Left ventricle myocardium superior (tissue), 1 donor: ENCODE results near the gene FAM171A1. TPM values are rescaled to one million over a fixed set of nuclear protein-coding genes. Genes with fewer than 3 reads are reported as not detected.

Experiments
- ATAC-seq: fragments of 200-7000 bp; cut with Tn5 transposase; one replicate; pipeline ENCODE4 v1.9.1; 2020; ENCODE audit warnings: mild to moderate bottlenecking, moderate library complexity
- DNase-seq: peaks from one replicate; pipeline ENCODE4 v3.0.0-alpha.2; 2020
- intact Hi-C: fragments of 100-400 bp; cut with micrococcal nuclease; formaldehyde crosslinking; loops from one replicate; pipeline ENCODE4 v1.11.0; 2022
- total RNA-seq: library from RNA; stranded (reverse); fragmentation: NEBNext Ultra II Directional; extraction: Animal tissue kit (Norgen Biotek cat#: 25700); gene quantifications from one replicate; pipeline ENCODE4 v1.2.1, GENCODE V29; 2021
- donor health status: DM: no; HTN: yes; CAD: no; lungs with severe emphysema.

Gene FAM171A1
- total RNA-seq, 1 donor from 2014 or later: 11.6 TPM

DNA sequence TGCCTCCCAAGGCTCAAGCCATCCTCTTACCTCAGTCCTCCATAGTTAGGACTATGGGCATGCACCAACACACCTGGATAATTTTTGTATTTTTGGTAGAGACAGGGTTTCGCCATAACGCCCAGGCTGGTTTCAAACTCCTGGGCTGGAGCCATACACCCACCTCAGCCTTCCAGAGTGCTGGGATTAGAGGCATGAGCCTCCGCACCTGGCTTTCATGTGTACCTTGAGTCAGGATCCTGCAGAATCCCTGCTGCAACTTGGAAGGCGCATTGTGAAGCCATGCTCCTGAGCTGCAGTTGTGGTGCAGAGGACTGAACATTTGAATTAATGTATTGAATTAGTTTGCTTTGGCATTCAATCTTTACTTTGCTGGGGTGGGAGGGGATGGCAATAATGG lies 173.2 kb downstream of the FAM171A1 start:
- ATAC-seq (no peak), DNase-seq (no peak)
- intact Hi-C loops: no loop called here

DNA sequence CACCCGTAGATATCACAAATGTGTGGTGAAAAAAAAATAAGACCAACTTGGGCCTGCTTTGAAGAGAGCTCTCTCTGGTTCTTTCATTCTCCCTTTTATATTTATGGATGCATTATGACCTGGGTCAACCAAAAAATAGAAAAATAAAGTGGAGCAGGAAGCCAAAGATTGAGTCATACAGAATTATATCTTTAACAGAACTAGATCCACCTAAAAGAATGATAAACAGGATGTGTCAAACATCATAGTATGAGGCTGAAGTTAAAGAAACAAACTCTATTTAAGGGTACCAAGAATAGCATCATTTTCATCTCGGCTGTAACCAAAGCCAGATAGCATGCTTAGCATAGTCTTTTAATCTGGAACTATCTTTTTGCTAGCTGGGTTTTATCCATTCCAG lies 173.8 kb downstream of the FAM171A1 start:
- ATAC-seq (no peak), DNase-seq (no peak)
- intact Hi-C loops: no loop called here

DNA sequence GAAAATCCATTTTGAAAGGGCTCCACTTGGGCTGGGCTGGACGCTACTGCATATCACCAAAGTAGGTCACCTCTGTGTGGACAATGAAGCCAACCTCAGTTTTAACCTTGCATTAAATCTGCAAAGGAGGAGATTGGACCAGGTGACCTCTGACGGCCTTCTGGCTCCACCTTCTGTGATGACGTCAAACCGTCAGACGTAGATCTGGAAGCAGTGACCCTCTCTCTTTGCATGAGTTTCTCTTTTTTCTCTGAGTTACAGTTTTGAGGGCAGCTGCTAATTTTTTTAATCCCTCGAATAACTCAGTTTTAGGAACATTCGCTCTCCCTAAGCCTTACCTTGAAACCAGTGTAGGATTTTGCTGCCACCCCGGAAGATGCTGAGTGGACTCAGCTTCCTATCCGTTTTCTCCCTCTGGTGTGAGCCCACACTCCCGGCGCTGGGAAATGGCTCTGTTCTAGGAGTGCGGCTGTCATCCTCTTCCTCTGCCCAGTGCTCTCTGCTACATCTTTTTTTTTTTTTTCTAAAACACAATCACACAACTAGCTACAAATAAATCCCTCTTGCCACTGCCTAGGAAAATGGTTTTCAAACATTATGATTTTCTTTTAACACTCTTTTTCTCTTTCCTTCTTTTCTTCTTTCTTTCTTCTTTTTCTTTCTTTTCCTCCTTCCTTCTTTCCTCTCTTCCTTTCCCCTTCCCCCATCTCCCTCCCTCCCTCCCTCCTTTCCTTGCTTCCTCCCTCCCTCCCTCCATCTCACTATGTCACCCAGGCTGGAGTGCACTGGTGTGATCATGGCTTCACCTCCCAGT lies 174.9 kb downstream of the FAM171A1 start:
- ATAC-seq (peak; percentile 71), DNase-seq (peak; percentile 47)
- intact Hi-C loops: no loop called here

DNA sequence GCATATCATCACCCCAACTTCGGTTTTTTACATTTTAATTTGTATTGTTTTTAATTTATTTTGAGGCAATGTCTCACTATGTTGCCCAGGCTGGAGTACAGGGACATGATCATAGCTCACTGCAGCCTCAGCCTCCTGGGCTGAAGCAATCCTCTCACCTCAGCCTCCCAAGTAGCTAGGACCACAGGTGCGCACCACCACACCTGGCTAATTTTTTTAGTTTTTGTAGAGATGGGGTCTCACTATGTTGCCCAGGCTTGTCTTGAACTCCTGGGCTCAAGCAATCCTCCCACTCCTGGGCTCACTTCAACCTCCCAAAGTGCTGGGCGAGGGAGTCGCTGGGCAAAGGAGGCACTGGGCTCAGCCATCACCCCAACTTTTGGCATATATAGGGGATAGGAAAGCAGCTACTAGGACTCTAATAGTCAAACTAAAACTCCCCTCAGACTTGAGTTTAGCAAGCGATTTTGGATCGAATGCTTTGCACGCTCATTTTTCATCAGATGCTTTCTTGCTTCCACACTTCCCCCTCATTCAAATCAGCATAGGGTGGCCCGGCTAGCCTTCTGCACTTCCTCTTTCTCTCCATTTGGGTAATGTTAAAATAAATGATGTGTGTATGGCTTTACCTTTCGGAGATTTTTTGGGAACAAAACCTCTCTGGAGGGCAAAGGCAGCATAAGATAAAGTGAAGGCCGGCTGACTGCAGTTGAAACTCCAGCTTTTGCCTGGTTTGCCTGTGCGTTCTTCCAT lies 181.8 kb downstream of the FAM171A1 start:
- no peak for DNase-seq
- intact Hi-C loops: no loop called here
- no peak for ATAC-seq

DNA sequence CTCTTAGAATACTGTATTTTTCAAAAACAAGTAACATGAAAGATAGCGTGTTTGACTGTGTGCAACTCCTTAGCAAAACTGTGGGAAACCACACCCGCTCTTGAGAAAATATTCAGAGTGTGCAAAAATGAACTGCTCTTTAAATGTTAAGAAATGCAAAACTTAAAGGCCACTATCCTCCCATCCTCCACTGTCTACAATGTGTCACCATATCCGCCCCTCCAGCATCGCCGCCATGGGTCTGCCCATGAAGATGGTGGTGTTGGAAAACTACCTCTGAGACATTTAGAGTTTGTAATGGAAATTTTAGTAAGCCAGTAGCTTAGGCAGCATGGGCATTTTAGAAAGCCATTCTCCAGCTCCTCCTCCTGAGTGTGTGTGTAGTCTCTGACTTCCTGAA lies 182.5 kb downstream of the FAM171A1 start:
- ATAC-seq: no peak
- DNase-seq: no peak

DNA sequence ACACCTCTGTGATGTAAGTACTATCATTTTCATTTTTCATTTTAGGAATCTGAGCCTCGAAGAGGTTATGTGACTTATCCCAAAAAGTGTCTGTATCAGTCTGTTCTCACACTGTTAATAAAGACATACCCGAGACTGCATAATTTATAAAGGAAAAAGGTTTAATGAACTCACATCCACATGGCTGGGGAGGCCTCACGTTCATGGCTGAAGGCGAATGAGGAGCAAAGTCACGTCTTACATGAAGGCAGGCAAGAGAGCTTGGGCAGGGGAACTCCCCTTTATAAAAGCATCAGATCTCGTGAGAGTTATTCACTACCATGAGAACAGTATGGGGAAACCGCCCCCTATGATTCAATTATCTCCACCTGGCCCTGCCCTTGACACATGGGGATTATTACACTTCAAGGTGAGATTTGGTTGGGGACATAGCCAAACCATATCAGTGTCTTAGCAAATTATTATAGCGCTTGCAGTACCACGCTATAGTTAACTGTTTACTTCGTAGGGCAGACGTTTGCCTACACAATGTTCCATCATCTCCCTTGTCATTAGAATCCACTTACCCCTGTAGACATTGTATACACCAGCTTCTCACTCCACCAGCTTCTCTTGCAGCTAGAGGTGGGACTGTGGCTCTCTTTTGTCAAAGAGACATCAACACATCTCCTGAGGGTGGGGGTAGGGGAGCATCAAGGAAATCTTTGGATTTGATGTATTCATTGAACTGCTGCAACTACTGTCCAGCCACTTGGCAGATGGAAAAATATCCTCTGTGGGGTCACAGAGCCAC lies 187.2 kb downstream of the FAM171A1 start:
- DNase-seq (no peak), ATAC-seq (no peak)
- intact Hi-C loops: no loop called here

More for the DNA sequence above, 182.5 kb downstream of the FAM171A1 start:
- intact Hi-C loops: no loop called here

DNA sequence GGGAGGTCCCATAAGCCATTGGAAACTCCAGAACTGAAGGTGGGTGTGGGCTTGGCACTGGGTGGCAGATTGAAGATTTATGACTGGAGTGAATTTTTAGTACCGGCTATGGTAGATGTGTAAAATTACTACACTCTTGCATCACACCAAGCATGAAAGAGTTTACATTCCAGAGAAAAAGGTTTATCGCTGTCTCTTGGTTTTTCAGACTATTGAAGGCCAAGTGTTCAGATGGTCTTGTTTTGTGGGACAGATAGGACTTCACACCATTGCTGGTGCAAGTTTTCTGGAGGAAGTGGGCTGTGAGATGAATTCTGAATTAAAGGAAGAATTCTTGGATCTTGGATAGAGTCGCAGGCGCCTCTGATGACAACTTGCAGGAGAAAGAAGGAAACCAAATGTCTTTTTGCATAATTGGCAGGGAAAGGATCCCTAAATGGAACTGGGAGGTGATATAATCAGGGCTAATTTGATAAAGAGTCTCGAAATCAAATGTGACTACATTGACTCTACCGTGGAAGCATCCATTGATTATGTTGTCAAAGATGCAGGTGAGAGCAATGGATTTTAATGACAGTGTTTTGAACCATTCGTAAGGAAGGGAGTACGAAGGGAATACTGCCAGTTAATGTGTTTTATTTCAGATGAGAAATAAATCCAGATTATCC lies 188.4 kb downstream of the FAM171A1 start:
- DNase-seq: no peak
- peak; percentile 57 for ATAC-seq
- intact Hi-C loops: no loop called here

DNA sequence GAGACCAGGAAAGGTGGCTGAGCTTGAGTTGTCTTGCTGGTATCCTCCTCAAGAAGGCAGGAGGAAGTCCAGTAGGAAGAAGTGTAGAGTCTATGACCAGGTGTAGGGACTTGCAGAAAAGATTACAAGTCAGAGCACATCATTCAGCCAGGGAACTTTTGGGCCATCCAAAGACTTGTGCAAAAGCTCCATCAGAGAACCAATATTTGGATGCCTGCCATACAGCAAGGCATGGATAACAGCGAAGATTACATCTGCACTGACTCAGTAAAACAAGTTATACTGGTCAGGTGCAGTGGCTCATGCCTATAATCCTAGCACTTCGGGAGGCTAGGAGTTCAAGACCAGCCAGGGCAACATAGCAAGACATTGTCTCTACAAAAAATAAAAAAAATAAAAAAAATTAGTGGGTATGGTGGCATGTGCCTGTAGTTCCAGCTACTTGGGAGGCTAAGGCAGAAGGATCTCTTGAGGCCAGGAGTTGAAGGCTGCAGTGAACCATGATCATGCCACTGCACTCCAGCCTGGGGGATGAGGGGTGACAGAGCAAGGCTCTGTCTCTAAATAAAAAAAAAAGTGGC lies 189.4 kb downstream of the FAM171A1 start:
- ATAC-seq (no peak), DNase-seq (no peak)
- intact Hi-C loops: no loop called here

DNA sequence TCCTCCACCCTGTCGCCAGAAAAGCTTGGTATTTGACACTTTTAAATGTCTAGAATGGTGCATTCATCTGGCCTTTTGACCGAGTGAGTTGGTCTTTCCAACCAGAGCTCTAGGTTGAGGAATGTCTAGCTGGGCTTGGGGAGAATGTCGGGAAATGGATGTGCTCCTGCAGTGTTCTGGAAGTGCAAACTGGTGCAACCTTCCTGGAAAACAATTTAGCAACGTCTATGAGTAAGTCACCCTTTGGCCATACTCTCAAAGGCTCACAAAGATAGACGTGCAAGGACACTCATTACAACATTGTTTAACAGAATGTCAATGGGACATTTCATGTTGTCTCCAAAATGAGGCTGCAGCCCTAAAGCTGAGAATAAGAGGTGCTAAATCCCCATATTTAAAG lies 190.4 kb downstream of the FAM171A1 start:
- DNase-seq (no peak), ATAC-seq (no peak)
- intact Hi-C loops: no loop called here

DNA sequence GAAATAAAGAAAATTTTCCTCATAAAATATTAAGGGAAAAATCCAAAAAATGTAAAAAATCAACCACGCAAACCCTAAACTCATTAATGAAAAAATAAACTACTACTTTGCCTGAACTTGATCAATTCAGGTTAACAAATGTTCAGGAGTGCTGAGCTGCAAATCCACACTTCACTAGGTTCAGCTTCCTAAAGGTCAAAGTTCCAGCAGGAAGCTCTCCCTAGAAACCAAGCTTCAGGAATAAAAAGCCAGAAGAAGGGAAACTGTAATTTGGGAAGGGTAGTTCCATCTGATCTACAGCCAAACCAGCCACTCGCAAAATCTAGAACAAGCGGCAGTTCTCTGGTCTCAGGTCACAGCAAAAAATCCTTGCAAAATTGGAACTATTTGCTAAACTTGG lies 194.8 kb downstream of the FAM171A1 start:
- intact Hi-C loops: no loop called here
- ATAC-seq (no peak), DNase-seq (no peak)

DNA sequence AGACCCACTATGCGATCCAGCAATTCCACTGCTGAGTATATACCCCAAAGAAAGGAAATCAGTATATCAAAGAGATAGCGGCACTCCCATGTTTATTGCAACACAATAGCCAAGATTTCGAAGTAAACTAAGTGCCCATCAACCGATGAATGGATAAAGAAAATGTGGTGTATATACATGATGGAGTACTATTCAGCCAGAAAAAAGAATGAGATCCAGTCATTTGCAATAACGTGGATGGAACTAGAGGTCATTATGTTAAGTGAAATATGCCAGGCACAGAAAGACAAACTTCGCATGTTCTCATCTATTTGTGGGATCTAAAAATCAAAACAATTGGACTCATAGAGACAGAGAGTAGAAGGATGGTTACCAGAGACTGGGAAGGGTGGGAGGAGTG lies 195.5 kb downstream of the FAM171A1 start:
- DNase-seq (no peak), ATAC-seq (no peak)
- intact Hi-C loops: no loop called here

DNA sequence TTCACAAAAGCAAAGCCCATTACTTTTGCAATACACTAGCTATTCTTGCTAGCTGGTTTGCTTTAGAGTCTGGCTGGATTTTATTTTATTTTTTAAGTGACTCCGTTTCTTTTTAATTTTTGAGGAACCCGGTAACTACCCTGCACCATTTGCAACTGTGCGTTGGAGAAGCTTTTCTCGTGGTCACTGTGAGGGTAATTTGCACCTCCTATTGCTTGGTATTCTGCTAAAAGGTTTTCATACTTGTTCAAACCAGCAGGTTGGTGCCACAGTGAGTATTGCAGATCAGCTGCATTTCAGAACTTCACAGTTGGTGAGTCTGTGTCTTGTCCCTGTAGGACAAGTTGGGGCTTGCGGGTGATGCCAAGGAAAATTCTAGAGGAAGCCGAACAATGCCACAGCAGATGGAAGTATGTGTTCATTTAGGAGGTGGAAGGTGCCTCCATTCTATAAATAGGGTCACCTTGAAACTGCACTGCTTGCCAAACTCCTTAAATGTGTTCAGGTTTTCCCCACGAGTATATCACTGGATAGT lies 198.7 kb downstream of the FAM171A1 start:
- no peak for ATAC-seq
- DNase-seq: no peak
- intact Hi-C loops: no loop called here

DNA sequence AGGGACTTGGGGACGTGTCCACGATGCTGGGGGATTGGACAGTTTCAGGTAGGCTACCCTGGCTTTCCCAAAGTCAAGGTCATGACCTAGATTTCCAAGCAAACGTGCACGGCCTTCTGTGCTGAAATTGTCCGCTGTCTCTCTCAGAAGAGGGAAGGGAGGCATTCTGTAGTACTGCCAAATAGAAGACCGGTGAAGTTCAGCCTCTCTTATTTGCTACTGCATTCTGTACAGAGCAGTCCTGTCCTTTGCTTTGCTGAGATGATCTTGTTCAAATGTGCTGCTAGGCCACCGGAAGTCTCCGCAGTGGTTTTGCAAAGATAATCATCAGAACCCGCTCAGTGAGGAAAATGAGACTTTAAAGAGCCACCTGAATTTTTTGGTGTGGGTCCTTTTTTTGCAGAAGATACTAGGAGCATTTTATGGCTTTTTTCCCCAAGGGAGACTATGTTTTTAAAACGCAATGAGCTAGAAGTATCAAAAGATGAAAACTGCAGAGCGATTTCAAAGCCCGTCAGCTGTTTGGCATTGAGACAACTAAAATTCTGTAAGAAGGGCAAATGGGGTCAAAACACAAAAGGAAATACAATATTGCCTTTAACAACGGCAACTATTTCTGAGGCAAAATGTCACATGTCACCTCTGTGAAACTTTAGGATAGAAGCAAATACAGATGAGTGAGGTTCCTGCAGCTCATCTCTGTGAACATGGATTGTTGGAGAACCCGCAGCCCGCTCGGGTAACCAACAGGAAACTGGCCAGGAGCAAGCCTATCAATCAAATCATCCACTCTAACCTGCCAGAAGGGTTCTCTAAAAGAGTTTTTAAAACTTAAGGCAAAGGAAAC lies 201.3 kb downstream of the FAM171A1 start:
- ATAC-seq: no peak
- intact Hi-C loops: no loop called here

DNA sequence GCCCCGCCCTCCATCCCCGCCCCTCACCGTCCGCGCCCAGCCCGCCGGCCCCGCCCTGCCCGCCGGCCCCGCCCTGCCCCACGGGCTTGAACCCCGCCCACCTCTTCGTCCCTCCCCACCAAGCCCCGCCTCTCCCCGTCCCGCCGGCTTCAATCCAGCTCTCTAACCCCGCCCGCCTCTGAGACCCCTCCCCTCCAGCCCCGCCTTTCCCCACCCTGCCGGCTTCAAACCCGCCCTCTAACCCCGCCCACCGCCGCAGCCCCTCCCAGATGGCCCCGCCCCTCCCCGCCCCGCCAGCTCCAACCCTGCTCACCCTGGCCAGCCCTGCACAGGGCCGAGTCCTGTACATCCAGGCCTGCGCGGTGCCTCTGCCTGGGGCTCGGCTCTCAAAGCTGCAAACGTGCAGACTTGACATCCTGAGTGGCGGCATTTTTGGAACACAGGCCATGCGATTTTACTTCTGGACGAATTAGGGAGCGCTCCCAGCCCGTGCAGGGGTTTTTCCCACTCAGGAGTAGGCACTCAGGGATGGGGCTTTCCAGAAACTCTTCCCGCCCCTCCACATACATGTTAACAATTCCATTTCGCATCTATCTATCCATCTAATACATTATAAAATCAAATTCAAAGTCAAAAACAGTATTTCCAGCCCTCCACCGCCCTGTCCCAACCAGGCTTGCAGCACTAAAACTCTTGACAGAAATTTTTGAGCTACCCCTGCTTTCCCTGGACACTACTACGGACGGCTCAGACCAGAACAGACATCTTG lies 202.1 kb downstream of the FAM171A1 start:
- ATAC-seq (peak; percentile 87), DNase-seq (peak; percentile 97)
- intact Hi-C loops: no loop called here

More for the DNA sequence above, 201.3 kb downstream of the FAM171A1 start:
- DNase-seq: no peak

DNA sequence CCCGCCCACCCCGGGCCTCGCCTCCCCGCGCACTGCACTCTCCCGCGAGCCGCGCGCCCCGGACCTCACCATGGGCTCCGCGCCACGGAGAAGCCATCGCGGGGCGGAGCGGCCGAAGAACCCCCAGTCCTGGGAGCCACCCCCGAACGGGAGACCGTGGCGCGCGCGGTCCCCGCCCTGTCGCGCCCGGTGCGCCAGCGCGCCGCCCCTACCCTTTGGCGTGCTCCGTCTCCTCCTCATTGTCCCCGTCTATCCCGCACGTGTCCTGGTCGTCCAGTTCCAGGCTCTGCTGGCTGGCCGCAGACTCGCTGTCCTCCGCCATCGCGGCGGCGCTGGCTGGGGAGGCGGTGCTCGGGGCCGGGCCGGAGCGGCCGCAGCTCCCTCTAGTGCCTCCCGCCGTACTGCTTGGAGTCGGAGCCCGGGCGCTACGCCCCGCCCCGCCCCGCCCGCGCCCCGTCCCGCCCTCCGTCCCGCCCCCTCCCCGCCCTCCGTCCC lies 202.8 kb downstream of the FAM171A1 start, which contains the start of gene NMT2:
TSS of gene NMT2 (minus strand) at position 403 of the 495 bp plus-strand sequence. CDS start at position 322, 81 bp downstream.
- intact Hi-C loops: no loop called here
- peak; percentile 89 for ATAC-seq
- peak; percentile 93 for DNase-seq

DNA sequence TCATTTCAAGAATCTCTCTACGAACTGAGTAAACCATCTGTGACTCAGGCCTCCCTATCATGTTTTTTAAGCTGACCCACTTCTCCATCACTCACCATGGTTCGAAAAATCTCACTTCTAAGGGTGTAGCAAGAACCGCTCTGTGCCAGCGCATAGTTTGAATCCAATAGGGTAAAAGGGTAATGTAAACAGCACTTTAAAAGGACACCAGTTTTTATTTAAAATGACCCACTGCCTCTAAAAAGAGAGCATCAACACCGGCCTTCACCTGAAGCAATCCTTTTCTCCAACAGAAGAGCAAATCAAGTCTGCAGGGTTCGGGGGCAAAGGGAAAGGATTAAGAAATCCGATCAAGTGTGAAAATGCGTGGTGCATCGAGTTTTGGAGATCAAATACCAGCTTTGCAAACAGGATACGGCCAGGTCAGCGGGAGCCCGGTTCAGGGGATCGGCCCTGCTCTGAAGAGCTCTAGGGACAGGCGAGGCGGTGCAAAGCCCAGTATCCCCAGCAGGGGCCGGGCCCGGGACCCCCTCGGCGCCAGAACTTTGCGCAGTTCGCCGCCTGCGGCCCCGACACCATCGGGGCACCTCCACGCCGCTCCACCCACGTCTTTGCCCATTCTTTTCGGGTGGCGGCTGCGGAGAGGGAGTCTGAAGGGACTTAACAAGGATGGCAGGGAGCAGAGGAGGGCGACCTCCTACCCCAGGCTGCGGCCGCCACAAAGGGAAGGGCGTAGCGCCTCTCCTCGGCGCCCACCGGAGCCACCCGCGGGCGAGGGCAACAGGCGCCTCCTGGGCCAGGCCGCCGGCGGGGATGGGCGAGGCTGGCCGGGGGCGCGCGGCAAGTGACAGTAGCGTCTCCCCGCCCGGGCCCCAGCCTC lies 203.4 kb downstream of the FAM171A1 start:
- intact Hi-C loops: no loop called here
- DNase-seq (peak; percentile 71), ATAC-seq (peak; percentile 37)
